Measurements from ENCODE around the gene TAS2R46. TPM values are rescaled to one million over a fixed set of nuclear protein-coding genes. Genes with fewer than 3 reads are reported as not detected.
"Not testable (repeated sequence)": the region's sequence is repeated elsewhere in the genome, so short reads cannot be mapped to it uniquely, and the experiment has no call there.

The TAS2R46 gene
- total and polyA plus RNA-seq, 2 donors (not counting 1 experiment from before 2014, with no cell fraction given), result 0.13 to 2.6 TPM

DNA sequence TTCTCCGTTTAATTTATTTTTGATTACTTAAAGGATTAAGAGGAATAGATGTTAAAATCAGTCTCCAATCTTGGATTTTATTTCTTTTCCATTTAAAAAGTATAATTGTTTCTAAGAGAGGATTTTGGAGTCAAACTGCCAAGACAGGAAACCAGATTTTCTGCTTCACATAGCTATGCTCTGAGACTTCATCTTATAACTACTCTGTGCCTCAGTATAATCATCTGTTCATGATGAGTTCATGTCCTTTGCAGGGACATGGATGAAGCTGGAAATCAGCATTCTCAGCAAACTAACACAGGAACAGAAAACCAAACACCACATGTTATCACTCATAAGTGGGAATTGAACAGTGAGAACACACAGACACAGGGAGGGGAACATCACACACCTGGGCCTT lies 21.9 kb downstream of the TAS2R46 start:
- ChIA-PET POLR2A (no interaction called here), CTCF (no interaction called here)
- TF ChIP-seq EZH2 (IDR thresholded peaks at IDR 0.05; ENCODE audit: borderline replicate concordance, insufficient read depth, low read depth, low read length, poor library complexity, severe bottlenecking), result no peak
- TF ChIP-seq, protein P1, sequence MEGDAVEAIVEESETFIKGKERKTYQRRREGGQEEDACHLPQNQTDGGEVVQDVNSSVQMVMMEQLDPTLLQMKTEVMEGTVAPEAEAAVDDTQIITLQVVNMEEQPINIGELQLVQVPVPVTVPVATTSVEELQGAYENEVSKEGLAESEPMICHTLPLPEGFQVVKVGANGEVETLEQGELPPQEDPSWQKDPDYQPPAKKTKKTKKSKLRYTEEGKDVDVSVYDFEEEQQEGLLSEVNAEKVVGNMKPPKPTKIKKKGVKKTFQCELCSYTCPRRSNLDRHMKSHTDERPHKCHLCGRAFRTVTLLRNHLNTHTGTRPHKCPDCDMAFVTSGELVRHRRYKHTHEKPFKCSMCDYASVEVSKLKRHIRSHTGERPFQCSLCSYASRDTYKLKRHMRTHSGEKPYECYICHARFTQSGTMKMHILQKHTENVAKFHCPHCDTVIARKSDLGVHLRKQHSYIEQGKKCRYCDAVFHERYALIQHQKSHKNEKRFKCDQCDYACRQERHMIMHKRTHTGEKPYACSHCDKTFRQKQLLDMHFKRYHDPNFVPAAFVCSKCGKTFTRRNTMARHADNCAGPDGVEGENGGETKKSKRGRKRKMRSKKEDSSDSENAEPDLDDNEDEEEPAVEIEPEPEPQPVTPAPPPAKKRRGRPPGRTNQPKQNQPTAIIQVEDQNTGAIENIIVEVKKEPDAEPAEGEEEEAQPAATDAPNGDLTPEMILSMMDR (IDR thresholded peaks at IDR 0.05), result no peak
- no peak overlapping the region for H2AFZ ChIP-seq (ENCODE audit: insufficient read depth, low read depth, low read length, poor library complexity, severe bottlenecking)
- WGBS (ENCODE audit: insufficient coverage), result no CpG with 5 or more reads among the region's 1 CpG
- peaks cover 4% of the 10 kb centered on the region for H3K9me3 Mint-ChIP-seq (ENCODE audit: insufficient read depth)
- no peaks in the 10 kb centered on the region for H4K20me1 ChIP-seq (ENCODE audit: control insufficient read depth, insufficient read depth, low read length, poor library complexity, severe bottlenecking)
- H3K36me3 ChIP-seq (replicated peaks in 1 of 2; ENCODE audit: control extremely low read depth in 1 of 2, control insufficient read depth in 1 of 2, extremely low read depth in 1 of 2, insufficient read depth in 2 of 2, low read length in 1 of 2), result peaks cover 3 to 8% of the 10 kb centered on the region in 2 experiments
- H3K27me3 Mint-ChIP-seq, result no peaks in the 10 kb centered on the region
- intact Hi-C loops (cut with micrococcal nuclease), result no loop called here
- no peak overlapping the region for H3K4me3 Mint-ChIP-seq
- no peak overlapping the region for H3K27ac ChIP-seq (ENCODE audit: low read length in 2 of 2)
- H3K27ac Mint-ChIP-seq, result no peak overlapping the region
- no peak overlapping the region for H3K4me3 ChIP-seq (ENCODE audit: control extremely low read depth in 1 of 5, extremely low read depth in 1 of 5, insufficient read depth in 1 of 5, low read depth in 2 of 5, low read length in 4 of 5)
- no peak overlapping the region for H3K9ac ChIP-seq (ENCODE audit: low read length)
- H3K4me1 Mint-ChIP-seq, result no peaks in the 10 kb centered on the region
- H3K79me2 ChIP-seq (ENCODE audit: control insufficient read depth, insufficient read depth, low read length), result no peaks in the 10 kb centered on the region
- H3K27me3 ChIP-seq (replicated peaks in 1 of 4; ENCODE audit: control extremely low read depth in 1 of 4, control insufficient read depth in 3 of 4, insufficient read depth in 4 of 4, low read length in 3 of 4), result no peaks in the 10 kb centered on the region
- H3K4me1 ChIP-seq (ENCODE audit: control insufficient read depth in 2 of 2, insufficient read depth in 2 of 2, low read length in 2 of 2), result no peaks in the 10 kb centered on the region
- no peak overlapping the region for H3K4me2 ChIP-seq (replicated peaks; ENCODE audit: low read depth, low read length, poor library complexity, severe bottlenecking)
- DNase-seq (no peak), ATAC-seq (ENCODE audit: low read depth) (no peak)
- no peaks in the 10 kb centered on the region for H3K9me3 ChIP-seq (ENCODE audit: control extremely low read depth in 1 of 3, control insufficient read depth in 2 of 3, insufficient read depth in 1 of 3, low read length in 2 of 3)

DNA sequence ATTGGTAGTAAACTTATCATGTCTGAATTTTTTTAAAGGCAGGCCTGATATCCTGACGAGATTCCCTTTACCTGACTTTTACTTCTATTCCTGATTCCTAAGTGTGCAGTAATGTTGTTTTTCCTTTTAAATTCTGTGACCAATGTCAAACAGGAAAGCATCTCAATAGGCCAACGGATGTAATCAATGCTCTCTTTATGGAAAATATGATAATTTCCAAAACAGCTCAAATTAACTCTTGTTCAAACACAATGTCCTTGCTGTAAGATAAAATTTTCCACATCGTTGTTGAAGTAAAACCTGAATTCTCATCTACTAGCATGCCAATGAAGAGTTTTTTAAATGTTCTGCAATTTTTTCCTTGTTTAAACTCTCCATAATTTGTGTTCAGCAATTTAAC lies 22.9 kb downstream of the TAS2R46 start:
- Mint-ChIP-seq H3K9me3 (ENCODE audit: insufficient read depth) (peaks cover 4% of the 10 kb centered on the region), H3K4me1 (no peaks in the 10 kb centered on the region), H3K27ac (no peak overlapping the region), H3K4me3 (no peak overlapping the region), H3K27me3 (no peaks in the 10 kb centered on the region)
- no CpG with 5 or more reads among the region's 3 CpGs for WGBS (ENCODE audit: insufficient coverage)
- H3K4me3 ChIP-seq (ENCODE audit: control extremely low read depth in 1 of 5, extremely low read depth in 1 of 5, insufficient read depth in 1 of 5, low read depth in 2 of 5, low read length in 4 of 5), result no peak overlapping the region
- ChIA-PET CTCF (no interaction called here), POLR2A (no interaction called here)
- H2AFZ ChIP-seq (ENCODE audit: insufficient read depth, low read depth, low read length, poor library complexity, severe bottlenecking), result no peak overlapping the region
- no peaks in the 10 kb centered on the region for H3K27me3 ChIP-seq (replicated peaks in 1 of 4; ENCODE audit: control extremely low read depth in 1 of 4, control insufficient read depth in 3 of 4, insufficient read depth in 4 of 4, low read length in 3 of 4)
- H3K36me3 ChIP-seq (replicated peaks in 1 of 2; ENCODE audit: control extremely low read depth in 1 of 2, control insufficient read depth in 1 of 2, extremely low read depth in 1 of 2, insufficient read depth in 2 of 2, low read length in 1 of 2), result peaks cover 3 to 4% of the 10 kb centered on the region in 2 experiments
- H3K4me2 ChIP-seq (replicated peaks; ENCODE audit: low read depth, low read length, poor library complexity, severe bottlenecking), result no peak overlapping the region
- no peaks in the 10 kb centered on the region for H3K9me3 ChIP-seq (ENCODE audit: control extremely low read depth in 1 of 3, control insufficient read depth in 2 of 3, insufficient read depth in 1 of 3, low read length in 2 of 3)
- TF ChIP-seq EZH2 (IDR thresholded peaks at IDR 0.05; ENCODE audit: borderline replicate concordance, insufficient read depth, low read depth, low read length, poor library complexity, severe bottlenecking), result no peak
- TF ChIP-seq, protein P1 (IDR thresholded peaks at IDR 0.05), result no peak
- ATAC-seq (ENCODE audit: low read depth) (no peak), DNase-seq (no peak)
- H3K9ac ChIP-seq (ENCODE audit: low read length), result no peak overlapping the region
- intact Hi-C loops (cut with micrococcal nuclease), result no loop called here
- H3K4me1 ChIP-seq (ENCODE audit: control insufficient read depth in 2 of 2, insufficient read depth in 2 of 2, low read length in 2 of 2), result no peaks in the 10 kb centered on the region
- no peaks in the 10 kb centered on the region for H3K79me2 ChIP-seq (ENCODE audit: control insufficient read depth, insufficient read depth, low read length)
- H4K20me1 ChIP-seq (ENCODE audit: control insufficient read depth, insufficient read depth, low read length, poor library complexity, severe bottlenecking), result no peaks in the 10 kb centered on the region
- no peak overlapping the region for H3K27ac ChIP-seq (ENCODE audit: low read length in 2 of 2)

DNA sequence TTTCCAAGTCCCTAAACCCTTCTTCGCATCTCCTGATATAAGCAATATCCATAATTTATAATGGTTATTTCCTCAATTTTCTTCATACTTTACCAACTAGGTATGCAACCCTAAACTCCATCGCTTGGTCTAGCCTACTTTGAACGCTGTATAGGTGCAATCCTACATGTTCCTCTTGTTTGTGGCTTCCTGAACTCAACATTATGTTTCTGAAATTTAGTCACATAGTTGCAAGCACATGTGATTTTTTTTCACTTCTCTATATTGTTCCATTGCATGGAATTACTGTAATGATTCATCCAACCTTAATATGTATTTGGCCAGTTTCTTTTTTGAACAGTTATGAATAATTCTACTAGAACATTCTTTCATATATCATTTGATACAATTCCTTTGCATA lies 28.1 kb downstream of the TAS2R46 start:
- CTCF ChIA-PET; H3K4me3 Mint-ChIP-seq; H3K9me3 Mint-ChIP-seq (ENCODE audit: insufficient read depth); H3K9ac ChIP-seq (ENCODE audit: low read length); H3K36me3 ChIP-seq (replicated peaks in 1 of 2; ENCODE audit: control extremely low read depth in 1 of 2, control insufficient read depth in 1 of 2, extremely low read depth in 1 of 2, insufficient read depth in 2 of 2, low read length in 1 of 2); H3K4me1 ChIP-seq (ENCODE audit: control insufficient read depth in 2 of 2, insufficient read depth in 2 of 2, low read length in 2 of 2); H4K20me1 ChIP-seq (ENCODE audit: control insufficient read depth, insufficient read depth, low read length, poor library complexity, severe bottlenecking); H3K27me3 ChIP-seq (replicated peaks in 1 of 4; ENCODE audit: control extremely low read depth in 1 of 4, control insufficient read depth in 3 of 4, insufficient read depth in 4 of 4, low read length in 3 of 4); DNase-seq; H3K4me2 ChIP-seq (replicated peaks; ENCODE audit: low read depth, low read length, poor library complexity, severe bottlenecking); H3K79me2 ChIP-seq (ENCODE audit: control insufficient read depth, insufficient read depth, low read length); intact Hi-C loops (cut with micrococcal nuclease); H3K4me3 ChIP-seq (ENCODE audit: control extremely low read depth in 1 of 5, extremely low read depth in 1 of 5, insufficient read depth in 1 of 5, low read depth in 2 of 5, low read length in 4 of 5); H3K27me3 Mint-ChIP-seq; ATAC-seq (ENCODE audit: low read depth); H3K4me1 Mint-ChIP-seq; POLR2A ChIA-PET; H3K9me3 ChIP-seq (ENCODE audit: control extremely low read depth in 1 of 3, control insufficient read depth in 2 of 3, insufficient read depth in 1 of 3, low read length in 2 of 3); H3K27ac ChIP-seq (ENCODE audit: low read length in 2 of 2); H3K27ac Mint-ChIP-seq; H2AFZ ChIP-seq (ENCODE audit: insufficient read depth, low read depth, low read length, poor library complexity, severe bottlenecking): not testable (repeated sequence)
- no CpG with 5 or more reads among the region's 3 CpGs for WGBS (ENCODE audit: insufficient coverage)
